ENCODE measurements around the gene RSPH1.

RSPH1 gene

DNA sequence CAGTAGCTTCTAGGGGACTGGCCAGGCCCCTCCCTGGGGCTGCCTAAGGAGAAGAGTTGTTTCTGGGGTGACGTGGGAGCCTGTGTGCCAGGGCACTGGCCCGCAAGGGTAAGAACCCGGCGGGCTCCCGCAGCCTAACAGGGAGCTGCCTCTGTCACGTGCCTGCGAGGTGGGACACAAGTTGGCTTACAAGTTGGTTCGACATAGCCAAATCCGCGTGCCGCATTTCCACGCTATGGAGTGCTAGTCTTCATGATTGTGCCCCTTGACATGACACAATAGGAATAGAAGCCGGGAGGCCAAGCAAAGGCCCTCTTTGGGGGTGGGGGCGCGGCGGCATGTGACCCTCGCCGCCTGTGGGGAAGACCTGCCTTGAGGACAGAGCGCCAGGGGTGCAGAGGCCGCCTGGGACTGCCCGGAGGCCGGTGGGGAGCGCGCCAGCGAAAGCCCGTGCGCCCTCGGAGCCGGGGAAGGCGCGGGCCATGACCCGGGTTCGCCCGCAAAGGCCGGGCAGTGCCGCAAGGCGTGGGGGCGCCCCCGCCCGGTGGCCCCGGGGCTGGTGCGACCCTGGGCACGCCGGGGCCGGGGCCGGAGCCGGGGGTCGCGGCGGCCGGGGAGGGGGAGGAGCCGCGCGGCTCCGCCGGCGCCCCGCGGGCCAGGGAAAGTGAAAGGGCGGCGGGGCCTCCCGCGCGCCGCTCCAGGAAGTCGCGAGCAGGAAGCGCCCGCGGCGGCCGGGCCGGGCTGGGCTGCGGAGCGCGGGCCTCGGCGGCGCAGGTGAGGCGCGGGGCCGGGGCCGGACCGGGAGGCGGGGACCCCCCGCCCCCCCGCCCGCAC, 17.3 kb upstream of the RSPH1 start, which contains the start of gene SLC37A1:
SLC37A1 (plus strand) TSS at position 702 of the 834 bp plus-strand sequence. CDS start 4,603 bp downstream, outside the sequence.
- POLR2A ChIA-PET (ENCODE audit: low non-redundant PET) = no interaction called here
- H3K27ac ChIP-seq = no peak within 1 kb of the TSS
- DNase-seq (ENCODE audit: low spot score) = peak; percentile 29
- TF ChIP-seq, protein P1, sequence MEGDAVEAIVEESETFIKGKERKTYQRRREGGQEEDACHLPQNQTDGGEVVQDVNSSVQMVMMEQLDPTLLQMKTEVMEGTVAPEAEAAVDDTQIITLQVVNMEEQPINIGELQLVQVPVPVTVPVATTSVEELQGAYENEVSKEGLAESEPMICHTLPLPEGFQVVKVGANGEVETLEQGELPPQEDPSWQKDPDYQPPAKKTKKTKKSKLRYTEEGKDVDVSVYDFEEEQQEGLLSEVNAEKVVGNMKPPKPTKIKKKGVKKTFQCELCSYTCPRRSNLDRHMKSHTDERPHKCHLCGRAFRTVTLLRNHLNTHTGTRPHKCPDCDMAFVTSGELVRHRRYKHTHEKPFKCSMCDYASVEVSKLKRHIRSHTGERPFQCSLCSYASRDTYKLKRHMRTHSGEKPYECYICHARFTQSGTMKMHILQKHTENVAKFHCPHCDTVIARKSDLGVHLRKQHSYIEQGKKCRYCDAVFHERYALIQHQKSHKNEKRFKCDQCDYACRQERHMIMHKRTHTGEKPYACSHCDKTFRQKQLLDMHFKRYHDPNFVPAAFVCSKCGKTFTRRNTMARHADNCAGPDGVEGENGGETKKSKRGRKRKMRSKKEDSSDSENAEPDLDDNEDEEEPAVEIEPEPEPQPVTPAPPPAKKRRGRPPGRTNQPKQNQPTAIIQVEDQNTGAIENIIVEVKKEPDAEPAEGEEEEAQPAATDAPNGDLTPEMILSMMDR (conservative IDR thresholded peaks at IDR 0.05; ENCODE audit: low read depth) = no peak; the same call in 1 of the 2 replicates
- CTCF ChIA-PET = interaction anchor here (0.6 kb wide), 1 partner anchor 9 kb away, joined by 3 read pairs; no protein-coding TSS in a partner anchor

DNA sequence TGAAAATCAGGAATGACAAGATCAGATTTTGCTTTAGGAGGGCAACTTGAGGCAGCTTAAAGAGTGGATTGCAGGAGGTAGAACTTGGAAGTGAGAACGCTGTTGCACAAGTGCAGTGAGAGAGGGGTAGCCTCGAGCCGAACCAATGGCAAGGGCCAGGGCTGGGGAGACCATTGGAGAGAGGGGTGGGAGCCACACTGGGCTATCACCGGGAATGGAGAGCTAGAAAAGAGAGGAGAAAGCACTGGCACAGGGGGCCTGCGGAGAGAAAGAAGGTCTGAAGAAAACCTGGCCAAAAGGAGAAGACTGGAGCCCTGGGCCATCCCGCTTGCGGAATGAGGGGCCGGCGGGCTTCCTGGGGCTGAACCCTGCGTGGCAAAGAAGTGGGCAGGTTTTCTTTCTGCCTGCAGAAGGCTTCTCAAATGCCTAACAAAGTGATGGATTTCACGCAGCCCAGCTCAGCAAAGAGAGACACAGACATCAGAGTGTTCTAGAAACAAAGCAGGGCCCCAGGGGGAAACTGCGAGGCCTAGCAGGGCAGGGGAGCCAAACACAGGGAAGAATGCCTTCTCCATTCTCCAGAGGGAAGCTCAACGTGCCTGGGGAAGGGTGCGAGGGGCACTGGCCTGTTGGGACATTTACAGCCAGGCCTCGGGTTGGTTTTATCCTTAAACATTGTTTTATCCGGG, 16.5 kb upstream of the RSPH1 start:
- no peak overlapping the region for H3K27ac ChIP-seq
- TF ChIP-seq, protein P1 (conservative IDR thresholded peaks at IDR 0.05; ENCODE audit: low read depth) = no peak
- ChIA-PET CTCF (interaction anchor here (0.7 kb wide), 1 partner anchor 16 kb away, joined by 3 read pairs; the partner anchor contains the start of gene RSPH1), POLR2A (ENCODE audit: low non-redundant PET) (interaction anchor here (0.6 kb wide), 1 partner anchor 40 kb away, joined by 4 read pairs; no protein-coding TSS in a partner anchor)
- DNase-seq (ENCODE audit: low spot score) = no peak

DNA sequence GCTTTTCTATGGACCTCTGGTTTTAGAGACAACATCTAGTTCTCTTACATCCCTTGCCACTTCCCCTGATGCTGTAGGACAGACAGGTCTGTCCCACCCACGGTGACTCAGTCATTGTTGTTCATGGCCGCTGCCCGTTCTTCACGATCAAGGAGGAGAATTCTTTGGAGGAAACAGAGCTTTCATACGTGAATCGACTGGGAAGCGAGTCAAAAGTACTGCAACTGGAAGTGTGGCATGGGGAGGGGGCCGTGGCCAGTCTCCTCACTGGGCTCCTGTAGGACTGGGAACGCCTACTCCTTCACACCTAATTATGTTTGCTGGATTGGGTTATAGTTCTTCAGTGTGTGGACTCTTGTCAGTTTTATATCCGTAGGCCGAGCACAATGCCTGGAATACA, 13.2 kb upstream of the RSPH1 start:
- ChIA-PET CTCF (no interaction called here), POLR2A (ENCODE audit: low non-redundant PET) (no interaction called here)
- TF ChIP-seq, protein P1 (conservative IDR thresholded peaks at IDR 0.05; ENCODE audit: low read depth) = no peak
- DNase-seq (ENCODE audit: low spot score) = no peak
- no peak overlapping the region for H3K27ac ChIP-seq

DNA sequence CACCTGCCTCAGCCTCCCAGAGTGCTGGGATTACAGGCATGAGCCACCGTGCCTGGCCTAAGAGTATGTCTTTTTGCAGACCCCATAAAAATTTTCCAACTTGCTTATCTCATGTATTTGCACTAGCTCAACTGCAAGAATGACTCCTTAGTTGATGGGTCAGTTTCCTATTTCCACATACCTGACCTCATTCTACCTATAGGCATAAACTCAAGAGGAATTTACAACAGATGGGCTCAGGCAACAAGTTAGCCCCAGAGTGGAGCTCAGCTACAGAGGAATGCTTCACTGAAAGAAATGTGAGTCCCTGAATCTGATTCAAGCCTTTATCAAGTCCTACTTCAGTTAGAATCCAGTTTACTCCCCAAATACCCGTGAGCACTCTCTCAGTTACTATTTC, 12.3 kb upstream of the RSPH1 start:
- CTCF ChIA-PET = no interaction called here
- TF ChIP-seq, protein P1 (conservative IDR thresholded peaks at IDR 0.05; ENCODE audit: low read depth) = no peak
- POLR2A ChIA-PET (ENCODE audit: low non-redundant PET) = no interaction called here
- no peak for DNase-seq (ENCODE audit: low spot score)
- no peak overlapping the region for H3K27ac ChIP-seq

DNA sequence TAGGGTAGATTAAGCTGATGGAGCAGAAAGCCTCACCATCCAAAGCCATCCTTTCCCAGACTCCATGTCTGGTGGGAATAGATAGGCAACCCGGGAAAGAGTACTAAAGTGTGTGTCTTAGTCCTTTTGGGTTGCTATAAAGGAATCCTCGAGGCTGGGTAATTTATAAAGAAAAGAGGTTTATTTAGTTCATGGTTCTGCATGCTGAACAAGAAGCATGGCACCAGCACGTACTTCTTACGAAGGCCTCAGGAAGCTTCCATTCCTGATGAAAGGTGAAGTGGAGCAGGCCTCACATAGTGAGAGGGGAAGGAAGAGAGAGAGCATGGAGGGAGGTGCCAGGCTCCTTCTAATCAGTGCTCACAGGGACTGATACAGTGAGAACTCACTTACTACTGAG, 11.4 kb upstream of the RSPH1 start:
- DNase-seq (ENCODE audit: low spot score) = no peak
- no peak overlapping the region for H3K27ac ChIP-seq
- CTCF ChIA-PET = no interaction called here
- POLR2A ChIA-PET (ENCODE audit: low non-redundant PET) = no interaction called here
- TF ChIP-seq, protein P1 (conservative IDR thresholded peaks at IDR 0.05; ENCODE audit: low read depth) = no peak

DNA sequence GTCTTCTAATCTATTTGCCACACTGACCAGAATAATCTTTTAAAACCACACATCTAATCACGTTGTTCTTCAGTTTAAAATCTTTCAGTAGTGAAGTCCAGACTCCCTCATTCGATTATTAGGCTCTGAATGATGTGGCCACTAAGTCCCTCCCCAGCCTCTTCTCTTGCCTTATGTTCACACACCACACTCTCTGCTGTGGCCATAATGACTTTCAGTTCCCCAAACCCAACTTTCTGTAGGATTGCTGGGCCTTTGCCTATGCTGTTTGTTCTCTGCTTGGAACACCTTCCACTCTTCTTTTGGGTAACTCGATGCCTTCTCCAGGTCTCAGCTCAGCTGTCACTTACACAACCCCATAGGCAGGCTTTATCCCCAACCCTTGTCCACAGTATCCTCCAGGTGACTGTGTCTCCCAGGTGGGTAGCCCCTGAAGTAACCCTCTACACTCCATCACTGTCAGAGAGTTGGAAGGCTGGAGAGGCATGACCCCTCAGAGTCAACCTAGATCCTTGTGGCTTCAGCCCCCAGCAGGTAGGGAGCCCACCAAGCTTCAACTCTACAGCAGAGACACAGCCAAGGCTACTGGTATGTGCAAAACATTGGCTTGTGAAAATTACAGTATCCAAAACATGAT, 9.2 kb upstream of the RSPH1 start:
- ChIA-PET POLR2A (ENCODE audit: low non-redundant PET) (no interaction called here), CTCF (no interaction called here)
- no peak for DNase-seq (ENCODE audit: low spot score)
- TF ChIP-seq, protein P1 (conservative IDR thresholded peaks at IDR 0.05; ENCODE audit: low read depth) = no peak
- no peak overlapping the region for H3K27ac ChIP-seq

All from RWPE1 (cell line).